Activated gamma-delta T cell (primary cell): Measurements from ENCODE around the gene SELPLG.
A peak's percentile ranks its signal among the peaks of the same experiment; 100 is the strongest.
"Not testable (repeated sequence)": the region's sequence is repeated elsewhere in the genome, so short reads cannot be mapped to it uniquely, and the experiment has no call there.

Experiments used
- DNase-seq: peaks from one replicate; lab custom pipeline; 2025; lab: John Stamatoyannopoulos, UW

The SELPLG gene

GRCh38 chr12:108638141-108638827 is 4.6 kb upstream of the SELPLG start:
- DNase-seq = no peak

DNA sequence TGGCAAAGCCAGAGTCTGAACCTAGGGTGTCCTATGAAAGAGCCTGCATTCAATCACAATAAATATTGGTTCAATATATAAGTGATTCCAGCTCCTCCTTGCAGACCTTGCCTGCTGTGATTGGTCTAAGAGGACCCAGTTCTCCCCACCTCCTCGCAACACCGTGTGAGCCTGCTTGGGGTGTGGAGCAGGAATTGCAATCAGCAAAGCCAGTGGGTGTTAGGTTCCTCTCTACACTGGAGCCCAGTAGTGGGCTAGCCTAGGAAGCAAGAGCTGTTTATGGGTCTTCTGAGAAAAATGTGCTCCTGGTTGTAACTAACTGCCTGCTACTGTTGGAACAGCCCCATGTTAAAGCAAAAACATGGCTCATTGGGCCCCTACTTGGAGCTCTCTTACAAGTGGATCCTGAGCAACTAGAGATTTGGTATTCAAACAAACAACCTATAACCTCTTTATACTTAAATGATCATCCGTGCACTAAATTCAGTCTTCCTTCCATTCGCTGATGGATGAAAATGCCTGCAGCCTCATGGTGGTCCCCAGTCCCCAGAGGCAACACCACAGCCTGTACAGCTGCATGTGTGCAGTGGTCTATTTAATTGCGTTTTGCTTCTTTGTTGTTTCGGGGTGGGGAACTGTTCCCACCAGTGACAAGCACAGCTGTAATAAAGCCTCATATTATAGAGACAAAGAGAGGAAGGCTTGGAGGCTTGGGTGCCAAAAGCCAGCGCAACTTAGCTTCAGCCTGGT is 3.7 kb upstream of the SELPLG start:
- no peak for DNase-seq

DNA sequence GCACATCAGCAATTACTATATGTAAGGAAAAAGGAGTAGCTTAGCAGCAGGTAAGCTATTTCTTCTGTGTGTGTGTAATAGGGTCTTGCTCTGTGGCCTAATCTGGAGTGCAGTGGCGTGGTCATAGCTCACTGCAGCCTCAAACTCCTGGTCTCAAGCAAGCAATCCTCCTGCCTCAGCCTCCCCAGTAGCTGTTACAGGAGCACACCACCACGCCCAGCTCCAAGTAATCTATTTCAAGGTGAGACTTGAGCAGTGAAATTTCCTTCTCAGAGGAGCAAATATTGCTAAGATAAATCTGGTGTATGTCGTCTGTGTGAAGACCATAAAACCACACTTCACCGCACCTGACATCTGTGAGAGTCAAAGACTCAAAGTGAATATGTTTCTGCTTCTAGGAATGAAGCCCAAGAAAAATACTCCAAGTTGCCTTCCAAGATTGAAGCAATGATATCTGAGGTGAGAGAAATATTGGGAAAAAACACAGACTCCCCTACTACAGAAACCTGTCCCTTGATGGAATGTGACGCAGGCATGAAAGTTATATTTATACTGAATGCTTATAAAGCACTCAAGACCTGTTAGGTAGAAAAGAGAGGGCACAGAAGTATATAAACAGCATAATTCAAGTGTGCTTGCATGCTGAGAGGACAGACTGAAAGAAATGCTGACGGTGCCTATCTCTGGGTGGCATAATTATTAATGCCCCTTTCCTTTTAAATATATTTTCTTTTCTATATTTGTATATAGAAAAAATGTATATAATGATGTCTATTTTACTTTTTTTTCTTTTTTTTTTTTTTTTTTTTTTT is 2.5 kb upstream of the SELPLG start:
- no peak for DNase-seq

DNA sequence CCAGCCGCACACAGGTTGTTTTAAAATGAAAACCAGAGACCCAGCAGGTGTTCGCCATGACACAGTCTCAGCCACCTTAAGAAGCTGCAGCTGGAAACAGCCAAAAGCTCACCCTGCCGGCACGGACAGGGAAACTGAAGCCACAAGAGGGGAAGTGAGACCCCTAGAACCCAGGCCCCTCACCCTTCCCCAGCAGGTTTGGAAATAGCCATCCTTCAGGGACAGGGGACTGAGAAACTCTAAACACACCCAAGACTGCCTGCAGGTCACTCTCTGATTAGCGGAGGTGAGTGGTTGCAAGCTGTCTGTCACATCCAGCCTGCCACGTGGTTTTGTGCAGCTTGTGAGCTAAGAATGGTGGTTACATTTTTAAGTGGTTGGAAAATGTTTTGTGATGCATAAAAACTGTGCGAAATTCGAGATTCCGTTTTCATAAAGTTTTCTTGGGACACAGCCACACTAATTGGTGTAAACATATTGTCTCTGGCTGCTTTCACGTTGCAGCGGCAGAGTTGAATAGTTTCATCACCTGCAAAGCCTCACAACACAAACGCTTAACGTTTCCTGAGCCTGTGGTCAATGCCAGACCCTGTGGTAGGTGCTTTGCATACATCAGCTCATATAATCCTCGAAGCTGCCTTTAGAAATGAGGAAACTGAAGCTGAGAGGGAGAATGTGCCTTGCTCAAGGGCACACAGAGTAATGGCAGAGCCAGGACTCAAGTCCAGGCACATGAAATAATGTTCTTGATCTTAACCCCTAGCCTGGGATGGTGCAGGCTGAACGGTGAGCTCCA is 1.7 kb upstream of the SELPLG start:
- no peak for DNase-seq

GRCh38 chr12:108634341-108634751 is 652 bp upstream of the SELPLG start:
- no peak for DNase-seq

DNA sequence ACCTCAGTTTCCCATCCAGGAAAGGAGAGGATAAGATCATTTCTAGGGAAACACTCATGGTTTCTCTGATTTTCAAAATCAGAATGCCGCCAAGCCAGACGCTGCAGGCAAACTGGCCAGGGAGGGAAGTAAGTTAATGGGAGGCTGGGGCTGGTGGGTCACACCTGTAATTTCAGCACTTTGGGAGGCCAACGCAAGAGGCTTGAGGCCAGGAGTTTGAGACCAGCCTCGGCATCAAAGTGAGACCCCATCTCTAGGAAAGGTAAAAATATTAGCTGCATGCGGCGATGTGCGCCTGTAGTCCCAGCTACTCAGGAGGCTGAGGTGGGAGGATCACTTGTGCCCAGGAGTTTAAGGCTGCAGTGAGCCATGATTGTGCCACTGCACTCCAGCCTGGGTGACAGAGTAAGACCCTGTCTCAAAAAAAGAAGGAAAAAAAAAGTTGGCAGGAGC is 587 bp downstream of the SELPLG start:
- no peak for DNase-seq

DNA sequence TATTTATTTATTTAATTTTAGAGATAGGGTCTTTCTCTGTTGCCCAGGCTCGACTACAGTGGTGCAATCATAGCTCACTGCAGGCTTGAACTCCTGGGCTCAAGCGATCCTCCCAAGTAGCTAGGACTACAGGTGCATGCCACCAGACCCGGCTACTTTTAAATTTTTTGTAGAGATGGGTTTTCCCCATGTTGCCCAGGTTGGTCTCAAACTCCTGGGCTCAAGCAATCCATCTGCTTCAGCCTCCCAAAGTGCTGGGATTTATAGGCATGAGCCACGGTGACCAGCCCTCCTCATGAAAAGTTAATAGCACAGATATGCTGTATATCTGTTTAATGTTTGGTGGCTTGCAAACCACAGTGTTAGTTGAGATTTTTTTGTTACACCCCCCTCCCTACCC is 2.4 kb downstream of the SELPLG start:
- DNase-seq = not testable (repeated sequence)

DNA sequence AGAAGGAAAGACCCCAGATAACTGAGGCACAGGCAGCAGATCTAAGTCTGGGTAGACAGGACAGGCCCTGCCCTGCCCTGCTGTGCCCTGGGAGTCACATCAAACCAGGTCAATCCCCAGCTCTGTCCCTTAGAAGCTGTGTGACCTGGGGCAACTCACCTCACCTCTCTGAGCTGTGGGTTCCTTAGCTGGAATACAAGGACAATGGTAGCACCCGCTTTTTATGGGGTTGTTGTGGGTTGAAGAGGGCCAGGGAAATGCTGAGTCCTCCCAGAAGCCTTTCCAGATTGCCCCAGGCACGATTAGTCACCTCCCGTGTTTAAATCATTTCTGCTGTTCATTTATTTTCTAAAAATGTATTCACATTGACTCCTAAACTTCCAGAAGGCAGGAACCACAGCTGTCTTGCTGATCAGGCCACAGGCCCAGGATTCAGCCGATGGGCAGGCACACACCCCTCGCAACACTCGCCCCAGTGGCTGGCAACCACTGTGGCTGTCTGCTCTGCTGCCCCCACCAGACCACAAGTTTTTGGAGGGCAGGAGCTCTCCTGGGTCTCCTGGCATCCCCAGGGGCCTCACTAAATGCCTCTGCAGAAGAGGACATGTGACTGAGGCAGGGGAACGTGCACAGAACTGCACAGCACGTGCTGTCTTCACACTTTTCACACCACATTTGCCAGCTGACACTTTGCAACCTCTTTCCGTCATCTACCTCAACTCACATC is 3.0 kb downstream of the SELPLG start:
- no peak for DNase-seq

DNA sequence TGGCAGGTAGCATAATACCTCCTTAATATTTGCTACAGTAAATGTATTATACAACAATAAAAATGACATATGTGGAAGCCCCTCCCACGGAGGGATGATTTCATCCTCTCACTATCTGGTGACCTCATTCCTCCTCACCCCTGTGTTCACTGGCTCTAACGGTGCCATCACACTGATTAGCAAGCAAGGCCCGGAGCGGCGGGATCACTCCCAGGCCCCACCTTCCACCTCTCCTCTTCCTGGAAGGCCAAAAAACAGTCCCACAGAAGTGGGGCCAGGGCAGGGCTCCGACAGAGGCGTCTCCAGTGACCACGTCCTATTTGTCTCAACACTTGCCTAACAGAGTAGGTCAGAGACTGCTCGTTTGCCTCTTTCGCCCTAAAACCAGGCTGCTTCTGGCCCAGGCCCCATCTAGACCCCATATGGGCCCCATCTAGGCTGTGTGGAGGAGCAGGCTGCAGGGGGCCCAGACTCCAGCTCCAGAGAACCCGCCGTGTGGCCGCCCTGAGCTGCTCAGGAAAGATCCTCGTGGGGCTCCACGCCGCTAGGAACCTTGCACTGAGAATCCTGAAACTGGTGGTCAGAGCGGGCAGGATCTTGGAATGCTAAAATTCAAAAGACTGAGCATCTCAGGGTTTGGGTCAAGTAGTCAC is 3.7 kb downstream of the SELPLG start:
- DNase-seq = peak; percentile 34

- DNase-seq = no peak
These were observed 4.5 kb downstream of the SELPLG start for GRCh38 chr12:108629151-108629550.

- DNase-seq = no peak
These were observed 6.4 kb downstream of the SELPLG start for GRCh38 chr12:108627134-108627920.

DNA sequence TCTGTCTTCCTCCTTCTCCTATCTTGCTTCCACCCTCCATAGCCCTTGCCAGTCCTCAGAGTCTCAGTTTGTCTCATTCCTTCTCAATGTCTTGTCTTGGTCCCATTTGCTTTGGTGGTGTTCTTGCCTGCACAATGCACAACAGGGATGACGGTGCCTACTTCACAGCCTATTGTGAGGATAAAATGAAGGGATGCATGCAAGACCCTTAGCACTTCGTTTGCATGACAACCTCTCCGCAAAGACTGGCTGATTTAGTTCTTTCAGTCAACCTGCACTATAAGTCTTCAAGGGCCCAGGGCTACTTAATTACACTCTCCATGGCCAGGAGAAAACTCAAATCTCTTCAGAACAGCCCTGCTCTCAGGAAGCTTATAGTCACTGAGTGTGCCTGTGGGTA is 8.5 kb downstream of the SELPLG start:
- no peak for DNase-seq

- no peak for DNase-seq
These were observed 10.1 kb downstream of the SELPLG start for GRCh38 chr12:108623577-108623976.

DNA sequence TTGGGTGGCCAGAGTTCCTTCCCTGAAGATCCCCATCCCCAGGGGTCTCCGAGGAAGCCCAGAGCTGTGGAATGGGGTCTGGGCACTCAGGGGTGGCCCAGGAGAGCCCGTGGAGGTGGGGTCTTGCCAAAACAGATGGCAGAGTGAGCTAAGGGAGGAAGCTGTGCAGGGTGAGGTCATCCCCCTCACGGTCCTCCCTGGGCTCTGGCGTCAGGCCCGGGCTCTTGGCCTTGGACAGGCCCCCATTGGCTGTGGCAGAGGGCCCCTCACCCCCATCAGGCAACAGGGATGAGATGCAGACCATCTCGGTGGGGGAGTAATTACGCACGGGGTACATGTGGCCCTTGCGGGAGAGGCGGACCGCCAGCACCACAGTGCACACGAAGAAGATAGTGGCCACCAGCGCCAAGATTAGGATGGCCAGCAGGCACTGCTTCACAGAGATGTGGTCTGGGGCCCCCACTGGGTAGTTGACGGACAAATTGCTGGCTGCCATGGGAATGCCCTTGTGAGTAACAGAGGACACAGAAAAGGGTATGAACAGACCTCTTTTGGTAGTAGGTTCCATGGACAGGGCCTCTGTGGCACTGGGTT is 10.7 kb downstream of the SELPLG start:
- DNase-seq = no peak

GRCh38 chr12:108622421-108622820 is 11.3 kb downstream of the SELPLG start:
- DNase-seq = no peak

DNA sequence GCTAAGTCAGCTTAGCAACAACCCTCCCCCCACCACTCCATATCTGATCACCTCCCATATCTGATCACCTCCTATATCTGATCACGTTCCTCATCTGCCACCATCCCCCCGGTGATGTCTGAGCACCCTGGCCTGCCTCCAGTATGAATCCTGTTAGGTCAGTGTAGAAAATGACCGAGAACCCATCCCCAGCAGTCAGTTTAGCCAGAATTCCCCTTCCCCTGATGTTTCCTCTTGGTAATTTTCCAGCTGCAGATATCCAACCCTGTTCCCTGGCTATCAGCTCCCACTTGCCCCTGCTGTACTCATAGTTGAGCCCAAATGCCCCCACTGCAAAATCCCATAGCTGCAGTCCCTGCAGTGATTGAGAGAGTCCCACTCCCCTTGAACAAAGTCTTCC is 12.5 kb downstream of the SELPLG start:
- no peak for DNase-seq

- DNase-seq = no peak
These were observed 13.3 kb downstream of the SELPLG start for GRCh38 chr12:108620236-108620879.

- DNase-seq = no peak
These were observed 14.1 kb downstream of the SELPLG start for GRCh38 chr12:108619369-108620160.
